H1 (cell line): ENCODE results near the gene BZW1. TPM values are rescaled to one million over a fixed set of nuclear protein-coding genes. Genes with fewer than 3 reads are reported as not detected.
"Not testable (repeated sequence)": the region's sequence is repeated elsewhere in the genome, so short reads cannot be mapped to it uniquely, and the experiment has no call there.

ENCODE experiments used
- CTCF ChIA-PET: fragments of 300-600 bp; sonication (Branson Sonifier 250); formaldehyde crosslinking; loops from one replicate; lab custom pipeline; 2021; ENCODE audit not compliant: partially characterized antibody; lab: Charles Lee
- POLR2A ChIA-PET: fragments of 300-600 bp; sonication (Branson Sonifier 250); formaldehyde crosslinking; loops from one replicate; lab custom pipeline; 2021; ENCODE audit warnings: inconsistent platforms; ENCODE audit not compliant: partially characterized antibody; lab: Charles Lee
- DNase-seq, 2 experiments: peaks; one replicate each; pipeline versions ENCODE4 v3.0.0 to v3.0.0-alpha.2; 2010 to 2022; ENCODE audit warnings: low spot score in 2 of 2, low read depth in 1 of 2, mixed read lengths in 1 of 2
- FAIRE-seq: peaks from 2 replicates; lab custom pipeline; 2011; peaks lifted over from hg19 to GRCh38; lab: Jason Lieb, UNC
- H2AFZ ChIP-seq: 2 replicates; pipeline ENCODE4 v1.8.1; 2012; ENCODE audit warnings: low read length, inconsistent platforms
- H2AK5ac ChIP-seq: 2 replicates; pipeline ENCODE4 v1.6.1; 2013; ENCODE audit warnings: low read depth, low read length
- H2BK120ac ChIP-seq: replicated peaks from 2 replicates; pipeline ENCODE3; 2013; ENCODE audit warnings: low read depth, low read length, inconsistent platforms
- H2BK12ac ChIP-seq: 2 replicates; pipeline ENCODE4 v1.6.1; 2013; ENCODE audit warnings: low read depth, low read length
- H2BK15ac ChIP-seq: 2 replicates; pipeline ENCODE4 v1.6.1; 2013; ENCODE audit warnings: low read length
- H2BK20ac ChIP-seq: 2 replicates; pipeline ENCODE4 v1.6.1; 2013; ENCODE audit warnings: low read length
- H2BK5ac ChIP-seq: 2 replicates; pipeline ENCODE4 v1.6.1; 2013; ENCODE audit warnings: low read depth, low read length
- H3K14ac ChIP-seq: 2 replicates; pipeline ENCODE4 v1.6.1; 2013; ENCODE audit warnings: inconsistent platforms; ENCODE audit not compliant: insufficient read length
- H3K18ac ChIP-seq: 2 replicates; pipeline ENCODE4 v1.6.1; 2013; ENCODE audit warnings: low read length; ENCODE audit errors: extremely low read depth
- H3K23ac ChIP-seq: 2 replicates; pipeline ENCODE4 v1.6.1; 2013; ENCODE audit warnings: inconsistent platforms; ENCODE audit not compliant: insufficient read length
- H3K23me2 ChIP-seq: 2 replicates; pipeline ENCODE4 v1.6.1; 2013; ENCODE audit warnings: low read depth, low read length
- H3K27ac ChIP-seq: 2 replicates; pipeline ENCODE4 v1.6.1; 2011; ENCODE audit warnings: low read depth, low read length, inconsistent platforms
- H3K27me3 ChIP-seq, 4 experiments: replicated peaks in 1 of 4; 1 replicate in 1 of 4; 2 replicates in 3 of 4; pipeline versions ENCODE4 v1.6.1 to v1.8.1; 2011 to 2013; ENCODE audit warnings: low read length in 3 of 4, mild to moderate bottlenecking in 3 of 4, inconsistent platforms in 2 of 4, mixed read lengths in 2 of 4, moderate library complexity in 1 of 4; ENCODE audit not compliant: control insufficient read depth in 3 of 4, insufficient read depth in 3 of 4; ENCODE audit errors: extremely low read depth in 1 of 4
- H3K36me3 ChIP-seq, 4 experiments: 2 replicates each; pipeline versions ENCODE4 v1.6.1 to v1.8.1; 2011 to 2013; ENCODE audit warnings: mild to moderate bottlenecking in 4 of 4, low read length in 3 of 4, moderate library complexity in 2 of 4, control low read depth in 1 of 4, inconsistent platforms in 1 of 4; ENCODE audit not compliant: insufficient read depth in 4 of 4, control insufficient read depth in 2 of 4
- H3K4ac ChIP-seq: replicated peaks from 2 replicates; pipeline ENCODE3; 2013; ENCODE audit warnings: low read length, low read depth, mixed read lengths, inconsistent platforms; ENCODE audit not compliant: insufficient read length
- H3K4me1 ChIP-seq, 4 experiments: replicated peaks in 1 of 4; 1 replicate in 1 of 4; 2 replicates in 3 of 4; pipeline versions ENCODE4 v1.6.1 to v1.8.1; 2011 to 2013; ENCODE audit warnings: low read length in 3 of 4, inconsistent platforms in 2 of 4, mixed read lengths in 1 of 4; ENCODE audit not compliant: insufficient read depth in 4 of 4, control insufficient read depth in 3 of 4
- H3K4me2 ChIP-seq, 2 experiments: 2 replicates each; pipeline versions ENCODE4 v1.6.1 to v1.8.1; 2011 to 2013; ENCODE audit warnings: low read depth in 2 of 2, low read length in 2 of 2, control low read depth in 1 of 2, inconsistent platforms in 1 of 2, mild to moderate bottlenecking in 1 of 2; ENCODE audit not compliant: insufficient read depth in 1 of 2
- H3K4me3 ChIP-seq, 4 experiments: fragments of 200-600, 300-600 bp in 1 of 4; sonication (generic), shearing (Covaris generic), sonication (Bioruptor Twin) in 1 of 4; 2 replicates each; pipeline versions ENCODE4 v1.5.1 to v1.8.1; 2011 to 2016; ENCODE audit warnings: low read length in 4 of 4, low read depth in 3 of 4, control low read depth in 2 of 4, inconsistent platforms in 2 of 4, mild to moderate bottlenecking in 2 of 4, mixed read lengths in 1 of 4, moderate library complexity in 1 of 4; ENCODE audit not compliant: insufficient read depth in 2 of 4; ENCODE audit errors: extremely low read depth in 1 of 4
- H3K56ac ChIP-seq: replicated peaks from 2 replicates; pipeline ENCODE3; 2013; ENCODE audit warnings: low read depth, mild to moderate bottlenecking, mixed read lengths, low read length, inconsistent platforms; ENCODE audit not compliant: insufficient read length
- H3K79me1 ChIP-seq: 2 replicates; pipeline ENCODE4 v1.6.1; 2013; ENCODE audit warnings: low read depth, low read length, control low read depth
- H3K79me2 ChIP-seq, 2 experiments: 2 replicates each; pipeline versions ENCODE4 v1.6.1 to v1.8.1; 2012 to 2013; ENCODE audit warnings: low read length in 2 of 2, mild to moderate bottlenecking in 2 of 2, inconsistent platforms in 1 of 2; ENCODE audit not compliant: insufficient read depth in 2 of 2, control insufficient read depth in 1 of 2
- H3K9ac ChIP-seq, 4 experiments: replicated peaks in 1 of 4; 1 replicate in 1 of 4; 2 replicates in 3 of 4; pipeline versions ENCODE4 v1.6.1 to v1.8.1; 2011 to 2013; ENCODE audit warnings: low read depth in 3 of 4, low read length in 3 of 4, control low read depth in 2 of 4, mild to moderate bottlenecking in 2 of 4, moderate library complexity in 2 of 4, inconsistent platforms in 1 of 4; ENCODE audit errors: extremely low read depth in 1 of 4
- H3K9me3 ChIP-seq, 2 experiments: 2 replicates each; pipeline versions ENCODE4 v1.6.1 to v1.8.1; 2012 to 2013; ENCODE audit warnings: mild to moderate bottlenecking in 2 of 2, moderate library complexity in 2 of 2, control low read depth in 1 of 2, inconsistent platforms in 1 of 2, low read depth in 1 of 2, low read length in 1 of 2, mixed read lengths in 1 of 2; ENCODE audit not compliant: insufficient read depth in 2 of 2
- H4K20me1 ChIP-seq, 2 experiments: replicated peaks in 1 of 2; 2 replicates each; pipeline versions ENCODE3 to v1.8.1; 2011 to 2013; ENCODE audit warnings: inconsistent platforms in 2 of 2, low read length in 2 of 2, mild to moderate bottlenecking in 1 of 2; ENCODE audit not compliant: insufficient read depth in 2 of 2, control insufficient read depth in 1 of 2
- H4K5ac ChIP-seq: 2 replicates; pipeline ENCODE4 v1.6.1; 2013; ENCODE audit warnings: low read length, low read depth, mixed read lengths, inconsistent platforms; ENCODE audit not compliant: insufficient read length
- H4K8ac ChIP-seq: 2 replicates; pipeline ENCODE4 v1.8.0; 2013; ENCODE audit warnings: mild to moderate bottlenecking, moderate library complexity, low read length, inconsistent platforms; ENCODE audit not compliant: insufficient read depth; ENCODE audit errors: extremely low read depth
- H4K91ac ChIP-seq: replicated peaks from 2 replicates; pipeline ENCODE3; 2013; ENCODE audit warnings: low read length, mixed read lengths, inconsistent platforms; ENCODE audit not compliant: insufficient read length
- WGBS, 2 experiments: shearing (Covaris generic) in 1 of 2; methylation state at CpG; one replicate each; pipeline versions ENCODE4 v1.1.6 to v1.1.7; 2013 to 2015; ENCODE audit warnings: low lambda C conversion rate in 2 of 2, mixed read lengths in 2 of 2, inconsistent platforms in 1 of 2, low coverage in 1 of 2, missing lambda C conversion rate in 1 of 2; ENCODE audit not compliant: insufficient replicate concordance in 2 of 2, insufficient coverage in 1 of 2, insufficient read length in 1 of 2; ENCODE audit errors: extremely low coverage in 1 of 2, missing lambda C conversion rate in 1 of 2; 5-methylcytosine and 5-hydroxymethylcytosine counted together
- polyA plus RNA-seq, 7 experiments: library from polyadenylated mRNA; depleted of rRNA in 3 of 7; stranded (reverse) in 5 of 7; unstranded in 2 of 7; fragments of >200 nt in 5 of 7; fragments of 200-250 nt in 2 of 7; gene quantifications; 1 replicate in 5 of 7; 2 replicates in 1 of 7; 4 replicates in 1 of 7; pipeline versions ENCODE4 v1.2.1 to v1.2.3, GENCODE V29; 2011 to 2013; ENCODE audit warnings: missing spikeins in 2 of 7, mixed read lengths in 2 of 7
- total RNA-seq: library from RNA; stranded (reverse); fragmentation: NEBNext Ultra II Directional; extraction: Animal tissue kit (Norgen Biotek cat#: 25700); gene quantifications from 2 replicates; pipeline ENCODE4 v1.2.1, GENCODE V29; 2021

The BZW1 gene
- total and polyA plus RNA-seq, 2 of the 8 experiments (the other 6 are each of a cell fraction or from before 2014, with no cell fraction given), result 152 to 335 TPM

GRCh38 chr2:200801431-200801830 lies 10.3 kb upstream of the BZW1 start:
- no CpG with 5 or more reads among the region's 1 CpG for WGBS, 2 experiments
- H3K18ac ChIP-seq, H2BK15ac ChIP-seq, H3K79me1 ChIP-seq, H4K8ac ChIP-seq, H3K4ac ChIP-seq, H4K20me1 ChIP-seq, H4K91ac ChIP-seq, H3K4me3 ChIP-seq, H3K4me2 ChIP-seq, H3K9me3 ChIP-seq, H3K36me3 ChIP-seq, H2BK120ac ChIP-seq, H3K14ac ChIP-seq, H3K79me2 ChIP-seq, H4K5ac ChIP-seq, H2BK12ac ChIP-seq, H2AK5ac ChIP-seq, H3K9ac ChIP-seq, H2BK5ac ChIP-seq, H3K4me1 ChIP-seq, H3K27me3 ChIP-seq, CTCF ChIA-PET, H3K56ac ChIP-seq, H3K23ac ChIP-seq, H2AFZ ChIP-seq, H3K23me2 ChIP-seq, DNase-seq, H2BK20ac ChIP-seq, POLR2A ChIA-PET, H3K27ac ChIP-seq: not testable (repeated sequence)
- FAIRE-seq, result peak; percentile 13
